IMR-90 (cell line): Measurements from ENCODE around the gene ST7. TPM values are rescaled to one million over a fixed set of nuclear protein-coding genes. Genes with fewer than 3 reads are reported as not detected.

Source experiments
- ATAC-seq: fragments of 200-7000 bp; cut with Tn5 transposase; 2 replicates; pipeline ENCODE4 v1.9.1; 2020; ENCODE audit warnings: low read depth, mild to moderate bottlenecking, moderate library complexity
- BruUV-seq: library from RNA; stranded (reverse); fragments of 400-500 nt; replicated peaks from 2 replicates; lab custom pipeline; 2021; lab: Mats Ljungman, UMichigan
- CTCF ChIA-PET: fragments of 300-600 bp; formaldehyde crosslinking; extraction: SDS; loops from one replicate; lab custom pipeline; 2021; ENCODE audit warnings: antibody characterized with exemption; lab: Yijun Ruan, JAX
- POLR2A ChIA-PET: fragments of 300-600 bp; sonication (Branson Sonifier 250); formaldehyde crosslinking; loops from one replicate; lab custom pipeline; 2022; ENCODE audit warnings: antibody characterized with exemption; ENCODE audit not compliant: unreplicated experiment; lab: Charles Lee
- DNase-seq: peaks from one replicate; pipeline ENCODE4 v3.0.0; 2013
- H2AFZ ChIP-seq: replicated peaks from 2 replicates; pipeline ENCODE3; 2013; ENCODE audit warnings: low read length, mild to moderate bottlenecking; ENCODE audit not compliant: poor library complexity
- H2AK5ac ChIP-seq: 2 replicates; pipeline ENCODE4 v1.6.1; 2013; ENCODE audit warnings: low read depth, low read length, inconsistent platforms
- H2AK9ac ChIP-seq: replicated peaks from 2 replicates; pipeline ENCODE3; 2013; ENCODE audit warnings: mild to moderate bottlenecking, low read depth, low read length, moderate library complexity; ENCODE audit not compliant: poor library complexity
- H2BK120ac ChIP-seq: 2 replicates; pipeline ENCODE4 v1.6.1; 2013; ENCODE audit warnings: low read depth, low read length, inconsistent platforms
- H2BK15ac ChIP-seq: 3 replicates; pipeline ENCODE4 v1.6.1; 2013; ENCODE audit warnings: low read depth, low read length, inconsistent platforms
- H2BK20ac ChIP-seq: 2 replicates; pipeline ENCODE4 v1.6.1; 2013; ENCODE audit warnings: low read depth, mild to moderate bottlenecking, inconsistent platforms, low read length, moderate library complexity
- H2BK5ac ChIP-seq: 2 replicates; pipeline ENCODE4 v1.6.1; 2013; ENCODE audit warnings: mild to moderate bottlenecking, low read depth, low read length, inconsistent platforms; ENCODE audit not compliant: poor library complexity, severe bottlenecking
- H3K14ac ChIP-seq: replicated peaks from 2 replicates; pipeline ENCODE4 v1.6.1; 2013; ENCODE audit warnings: low read depth, low read length, inconsistent platforms
- H3K18ac ChIP-seq: 2 replicates; pipeline ENCODE4 v1.6.1; 2013; ENCODE audit warnings: low read depth, low read length, control low read depth
- H3K23ac ChIP-seq: 2 replicates; pipeline ENCODE4 v1.6.1; 2013; ENCODE audit warnings: low read depth, low read length, inconsistent platforms
- H3K27ac ChIP-seq: 2 replicates; pipeline ENCODE4 v1.5.1; 2013; ENCODE audit warnings: mild to moderate bottlenecking, control low read depth, low read length; ENCODE audit not compliant: insufficient read depth
- H3K27me3 ChIP-seq: 2 replicates; pipeline ENCODE4 v1.6.1; 2013; ENCODE audit warnings: low read length; ENCODE audit not compliant: control insufficient read depth, insufficient read depth
- H3K36me3 ChIP-seq: 2 replicates; pipeline ENCODE4 v1.6.1; 2013; ENCODE audit warnings: low read length, mixed read lengths; ENCODE audit not compliant: control insufficient read depth, insufficient read depth
- H3K4ac ChIP-seq: 2 replicates; pipeline ENCODE4 v1.6.1; 2013; ENCODE audit warnings: low read depth, low read length, inconsistent platforms
- H3K4me1 ChIP-seq: 2 replicates; pipeline ENCODE4 v1.6.1; 2013; ENCODE audit warnings: low read length, mixed read lengths; ENCODE audit not compliant: control insufficient read depth, insufficient read depth
- H3K4me2 ChIP-seq: 2 replicates; pipeline ENCODE4 v1.6.1; 2013; ENCODE audit warnings: low read depth, mild to moderate bottlenecking, control low read depth, low read length, moderate library complexity
- H3K4me3 ChIP-seq: 2 replicates; pipeline ENCODE4 v1.5.1; 2013; ENCODE audit warnings: low read depth, mild to moderate bottlenecking, control low read depth, low read length, moderate library complexity; ENCODE audit not compliant: insufficient read depth
- H3K56ac ChIP-seq: 2 replicates; pipeline ENCODE4 v1.6.1; 2013; ENCODE audit warnings: low read length, inconsistent platforms; ENCODE audit not compliant: insufficient read depth; ENCODE audit errors: extremely low read depth
- H3K79me1 ChIP-seq, 2 experiments: 2 replicates each; pipeline ENCODE4 v1.6.1; 2013; ENCODE audit warnings: low read length in 2 of 2, inconsistent platforms in 1 of 2, low read depth in 1 of 2
- H3K9ac ChIP-seq: 2 replicates; pipeline ENCODE4 v1.6.1; 2013; ENCODE audit warnings: low read depth, low read length, control low read depth
- H3K9me1 ChIP-seq: 2 replicates; pipeline ENCODE4 v1.6.1; 2013; ENCODE audit warnings: low read length, inconsistent platforms; ENCODE audit not compliant: insufficient read depth
- H3K9me3 ChIP-seq: 2 replicates; pipeline ENCODE4 v1.6.1; 2013; ENCODE audit warnings: low read length; ENCODE audit not compliant: control insufficient read depth, insufficient read depth
- H4K20me1 ChIP-seq: 2 replicates; pipeline ENCODE4 v1.6.1; 2013; ENCODE audit warnings: low read length, inconsistent platforms; ENCODE audit not compliant: insufficient read depth
- H4K5ac ChIP-seq: 2 replicates; pipeline ENCODE4 v1.6.1; 2013; ENCODE audit warnings: mild to moderate bottlenecking, low read depth, low read length, control low read depth
- H4K8ac ChIP-seq, 2 experiments: 2 replicates each; pipeline ENCODE4 v1.6.1; 2013; ENCODE audit warnings: low read depth in 2 of 2, low read length in 2 of 2, control low read depth in 1 of 2, inconsistent platforms in 1 of 2
- H4K91ac ChIP-seq: 2 replicates; pipeline ENCODE4 v1.6.1; 2013; ENCODE audit warnings: low read depth, low read length, inconsistent platforms; ENCODE audit not compliant: insufficient read depth
- MXI1 ChIP-seq: IDR thresholded peaks from 2 replicates; pipeline ENCODE4 v1.6.1; 2012; ENCODE audit warnings: low read depth, mild to moderate bottlenecking, low read length, moderate library complexity, borderline replicate concordance
- RAD21 ChIP-seq: IDR thresholded peaks from 2 replicates; pipeline ENCODE4 v1.6.1; 2012; ENCODE audit warnings: low read length, improper control_type of control experiment
- WGBS, 2 experiments: methylation state at CpG; one replicate each; pipeline versions ENCODE4 v1.1.5 to v1.1.7; 2013; ENCODE audit warnings: missing lambda C conversion rate in 2 of 2; ENCODE audit not compliant: insufficient read length in 1 of 2; ENCODE audit errors: extremely low coverage in 2 of 2; 5-methylcytosine and 5-hydroxymethylcytosine counted together
- dilution Hi-C: fragments of 300-500 bp; cut with HindIII; formaldehyde crosslinking; loops from one replicate; pipeline ENCODE4 v1.14.3; 2018; ENCODE audit warnings: low sequenced_read_pairs; ENCODE audit not compliant: unreplicated experiment
- in situ Hi-C: fragments of 300-500 bp; cut with MboI; formaldehyde crosslinking; loops from 3 replicates; pipeline ENCODE4 v1.14.3; 2019; ENCODE audit warnings: low sequenced_read_pairs, inconsistent platforms, mixed read lengths
- intact Hi-C: fragments of 100-400 bp; cut with micrococcal nuclease; formaldehyde crosslinking; loops from 2 replicates; pipeline ENCODE4 v1.10.0; 2022
- polyA plus RNA-seq, 3 experiments: library from polyadenylated mRNA; depleted of rRNA; stranded (reverse); fragments of >200 nt; gene quantifications; 2 replicates each; pipeline ENCODE4 v1.2.3, GENCODE V29; 2012; ENCODE audit warnings: low replicate concordance in 1 of 3
- total RNA-seq: library from RNA; depleted of rRNA; stranded (reverse); fragments of >200 nt; gene quantifications from 2 replicates; pipeline ENCODE4 v1.2.3, GENCODE V29; 2012

Gene ST7
- total and polyA plus RNA-seq, 2 of the 4 experiments (the other 2 are of a cell fraction), result 18.6 to 26.0 TPM

DNA sequence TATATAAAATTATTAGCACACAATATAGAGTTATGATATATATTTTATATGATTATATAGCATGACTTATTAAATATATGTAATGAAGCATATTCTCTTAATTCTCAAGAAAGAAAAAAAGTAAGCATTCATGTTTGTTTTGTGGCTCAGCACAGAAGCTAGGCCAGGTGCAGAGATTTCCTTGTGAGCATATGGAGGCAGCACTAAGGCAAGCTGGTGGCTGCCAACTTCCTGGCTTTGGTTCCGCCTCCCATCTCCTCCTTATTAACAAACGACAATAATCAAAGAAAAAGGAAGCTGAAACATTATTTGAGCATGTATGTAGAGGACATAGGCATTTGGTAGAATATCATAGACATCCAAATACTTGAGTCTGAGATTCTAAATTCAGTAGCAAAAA is 130.3 kb downstream of the ST7 start:
- H2BK120ac ChIP-seq, result no peak overlapping the region
- no TSS peak for BruUV-seq
- WGBS, 2 experiments, result no CpG with 5 or more reads among the region's 2 CpGs

More for the DNA sequence above, 130.3 kb downstream of the ST7 start:
- TF ChIP-seq RAD21 (no peak), MXI1 (no peak)
- Histone ChIP-seq H4K20me1 (peaks cover 3% of the 10 kb centered on the region; the same call in 1 of the 2 replicates), H3K4me2 (no peak overlapping the region), H3K36me3 (no peaks in the 10 kb centered on the region), H3K27ac (no peak overlapping the region), H3K9me1 (0 out of 2 replicates have a peak, but pooled peaks cover 5% of the 10 kb centered on the region), H4K8ac (no peak overlapping the region), H3K79me1 (peaks cover 19 to 21% of the 10 kb centered on the region in 2 experiments), H3K9me3 (no peaks in the 10 kb centered on the region), H4K5ac (no peak overlapping the region), H2AK9ac (no peak overlapping the region), H3K27me3 (no peaks in the 10 kb centered on the region), H3K18ac (no peak overlapping the region; the same call in 1 of the 2 replicates), H3K4me1 (peaks cover 5% of the 10 kb centered on the region; the same call in 1 of the 2 replicates), H4K91ac (no peak overlapping the region), H3K23ac (no peak overlapping the region), H3K4me3 (no peak overlapping the region), H2BK15ac (no peak overlapping the region), H3K56ac (no peak overlapping the region), H2AK5ac (no peak overlapping the region), H3K4ac (no peak overlapping the region), H3K14ac (no peak overlapping the region), H2BK5ac (no peak overlapping the region), H3K9ac (no peak overlapping the region), H2AFZ (no peak overlapping the region), H2BK20ac (no peak overlapping the region)
- ChIA-PET CTCF (no interaction called here), POLR2A (no interaction called here)
- intact Hi-C loops (no loop called here), in situ Hi-C loops (no loop called here), dilution Hi-C loops (no loop called here)
- ATAC-seq, result no peak
- DNase-seq, result no peak
